Activated CD4-positive, alpha-beta T cell treated with anti-CD3 and anti-CD28 coated beads, Interleukin-2, amount 50 U/mL, for 24 hours (primary cell): Measurements from ENCODE around the gene CPSF4L.
"Not testable (repeated sequence)": the region's sequence is repeated elsewhere in the genome, so short reads cannot be mapped to it uniquely, and the experiment has no call there.

Experiments
- DNase-seq, 2 donors: peaks; one replicate each; pipeline ENCODE4 v3.0.0-alpha.2; 2020; ENCODE audit warnings: low read depth in 1 of 2, low spot score in 1 of 2

The CPSF4L gene

DNA sequence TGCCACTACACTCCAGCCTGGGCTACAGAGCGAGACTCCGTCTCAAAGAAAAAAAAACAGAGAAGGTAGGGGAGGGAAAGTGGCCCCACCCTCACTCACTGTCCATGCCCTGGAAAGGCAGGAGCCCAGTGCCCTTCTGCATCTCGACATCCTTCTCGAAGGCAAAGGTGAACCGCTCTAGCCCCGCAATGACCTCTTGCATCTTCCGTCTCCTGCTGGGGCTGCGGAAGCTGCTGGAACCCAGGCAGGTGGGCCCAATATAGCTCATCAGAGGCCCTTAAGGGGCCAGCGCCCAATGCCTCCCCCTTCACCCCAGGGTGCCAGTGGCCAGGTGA, at the start of gene CPSF4L:
CPSF4L (minus strand) TSS at position 264 of the 335 bp plus-strand sequence; CDS start at position 202, 62 bp downstream.
- no peak for DNase-seq

- DNase-seq, result no peak
Measured at GRCh38 chr17:73311428-73311780, 49.7 kb upstream of the CPSF4L start.

DNA sequence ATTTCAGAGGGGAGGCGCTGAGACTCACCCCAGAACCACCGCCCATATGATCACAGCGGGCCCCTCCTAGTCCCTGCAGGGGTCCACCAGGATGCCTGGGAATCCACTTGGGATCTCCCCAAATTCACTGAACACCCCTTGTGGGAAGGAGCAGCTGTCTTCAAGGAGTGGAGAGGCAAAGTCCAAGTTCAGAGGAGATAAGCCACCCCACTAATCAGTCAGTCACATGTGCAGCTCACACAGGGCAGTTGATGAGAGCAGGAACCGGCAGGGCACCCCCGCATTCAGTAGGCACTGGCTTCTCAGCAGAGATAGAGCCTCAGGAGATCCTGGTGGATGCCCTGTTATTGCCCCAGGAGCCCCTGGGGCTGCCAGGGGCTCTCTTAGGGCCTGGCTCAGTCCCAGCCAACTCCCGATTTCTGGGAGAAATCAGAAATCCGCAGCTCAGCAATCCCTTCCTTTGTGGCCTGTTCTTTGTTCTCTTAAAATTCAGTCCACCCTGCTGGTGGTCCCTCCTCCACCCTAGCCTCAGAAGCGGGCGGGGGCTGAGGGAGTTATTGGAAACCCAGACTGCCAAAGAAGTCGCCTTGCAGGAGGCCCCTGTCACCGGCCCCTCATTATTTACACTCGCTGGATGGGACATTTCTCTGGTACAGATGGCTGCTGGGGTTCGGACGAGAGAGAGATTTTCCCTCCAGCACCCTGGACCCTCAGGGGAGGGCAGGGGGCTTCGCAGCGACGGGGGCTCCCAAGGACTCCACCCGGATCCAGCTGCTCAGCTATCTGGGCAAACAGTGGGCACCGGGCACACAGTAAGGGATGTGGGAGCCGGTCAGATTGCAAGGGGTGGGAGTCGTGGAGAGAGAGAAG, 48.3 kb upstream of the CPSF4L start:
- DNase-seq, result no peak

DNA sequence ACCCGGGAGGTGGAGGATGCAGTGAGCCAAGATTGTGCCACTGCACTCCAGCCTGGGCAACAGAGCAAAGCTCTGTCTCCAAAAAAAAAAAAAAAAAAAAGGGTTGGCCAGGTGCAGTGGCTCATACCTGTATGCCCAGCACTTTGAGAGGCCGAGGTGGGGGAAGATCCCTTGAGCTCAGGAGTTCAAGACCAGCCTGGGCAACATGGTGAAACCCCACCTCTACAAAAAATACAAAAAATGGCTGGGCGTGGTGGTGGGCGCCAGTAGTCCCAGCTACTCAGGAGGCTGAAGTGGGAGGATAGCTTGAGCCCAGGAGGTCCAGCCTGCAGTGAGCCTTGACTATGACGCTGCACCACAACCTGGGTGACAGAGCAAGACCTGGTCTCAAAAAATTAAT, 47.3 kb upstream of the CPSF4L start:
- DNase-seq, result not testable (repeated sequence)

DNA sequence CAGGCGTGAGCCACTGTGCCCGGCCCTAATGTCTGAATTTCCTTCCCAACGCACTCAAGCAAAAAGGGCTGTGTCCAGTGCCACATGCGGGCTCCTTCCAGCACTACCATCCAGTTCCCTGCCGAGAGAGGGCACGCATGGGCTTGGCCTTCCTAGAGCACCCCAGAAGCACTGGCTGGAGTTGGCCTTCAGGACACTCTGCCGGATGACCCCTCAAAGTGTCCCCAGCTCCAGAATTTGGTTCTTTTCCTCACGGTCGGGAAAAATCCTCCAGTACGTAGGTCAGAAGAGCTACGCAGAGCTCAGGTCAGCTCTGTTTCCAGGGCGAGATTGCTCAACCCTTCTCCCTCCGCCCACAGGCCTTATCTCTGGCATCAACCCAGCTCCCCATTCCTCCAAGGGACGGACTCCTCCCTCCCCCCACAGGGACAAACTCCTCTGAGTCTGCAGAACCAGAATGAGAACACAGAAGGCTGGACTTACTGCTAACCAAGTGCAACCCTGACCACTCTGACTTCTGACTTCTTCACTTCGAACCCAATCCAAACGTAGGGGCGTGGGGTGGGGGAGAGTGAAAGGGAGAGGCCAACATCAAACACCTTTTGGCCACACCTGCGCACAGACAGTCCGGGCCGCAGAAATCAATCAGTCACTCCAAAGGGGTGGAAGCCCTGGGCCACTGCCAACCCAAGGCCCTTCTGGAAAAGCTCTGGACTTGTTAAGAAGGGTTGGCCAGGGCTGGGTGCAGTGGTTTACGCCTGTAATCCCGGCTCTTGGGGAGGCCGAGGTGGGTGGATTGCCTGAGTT, 46.5 kb upstream of the CPSF4L start:
- no peak for DNase-seq

DNA sequence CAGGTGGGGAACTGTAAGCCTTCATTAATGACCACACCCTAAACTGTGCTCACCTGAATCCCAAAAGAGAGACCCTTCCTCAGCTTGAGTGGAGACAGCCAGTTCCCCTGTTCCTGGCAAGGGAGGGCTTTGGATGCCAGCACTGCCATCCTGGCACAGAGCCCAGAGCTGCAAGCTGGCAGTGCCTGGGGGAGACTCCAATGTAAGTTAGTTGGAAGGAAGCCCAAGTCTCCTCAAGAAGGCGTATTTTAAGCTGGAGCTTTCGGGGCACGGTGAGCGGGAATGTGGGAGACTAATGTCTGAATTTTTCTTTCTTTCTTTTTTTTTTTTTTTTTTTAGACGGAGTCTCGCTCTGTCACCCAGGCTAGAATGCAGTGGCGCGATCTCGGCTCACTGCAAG, 45.5 kb upstream of the CPSF4L start:
- DNase-seq, result no peak

DNA sequence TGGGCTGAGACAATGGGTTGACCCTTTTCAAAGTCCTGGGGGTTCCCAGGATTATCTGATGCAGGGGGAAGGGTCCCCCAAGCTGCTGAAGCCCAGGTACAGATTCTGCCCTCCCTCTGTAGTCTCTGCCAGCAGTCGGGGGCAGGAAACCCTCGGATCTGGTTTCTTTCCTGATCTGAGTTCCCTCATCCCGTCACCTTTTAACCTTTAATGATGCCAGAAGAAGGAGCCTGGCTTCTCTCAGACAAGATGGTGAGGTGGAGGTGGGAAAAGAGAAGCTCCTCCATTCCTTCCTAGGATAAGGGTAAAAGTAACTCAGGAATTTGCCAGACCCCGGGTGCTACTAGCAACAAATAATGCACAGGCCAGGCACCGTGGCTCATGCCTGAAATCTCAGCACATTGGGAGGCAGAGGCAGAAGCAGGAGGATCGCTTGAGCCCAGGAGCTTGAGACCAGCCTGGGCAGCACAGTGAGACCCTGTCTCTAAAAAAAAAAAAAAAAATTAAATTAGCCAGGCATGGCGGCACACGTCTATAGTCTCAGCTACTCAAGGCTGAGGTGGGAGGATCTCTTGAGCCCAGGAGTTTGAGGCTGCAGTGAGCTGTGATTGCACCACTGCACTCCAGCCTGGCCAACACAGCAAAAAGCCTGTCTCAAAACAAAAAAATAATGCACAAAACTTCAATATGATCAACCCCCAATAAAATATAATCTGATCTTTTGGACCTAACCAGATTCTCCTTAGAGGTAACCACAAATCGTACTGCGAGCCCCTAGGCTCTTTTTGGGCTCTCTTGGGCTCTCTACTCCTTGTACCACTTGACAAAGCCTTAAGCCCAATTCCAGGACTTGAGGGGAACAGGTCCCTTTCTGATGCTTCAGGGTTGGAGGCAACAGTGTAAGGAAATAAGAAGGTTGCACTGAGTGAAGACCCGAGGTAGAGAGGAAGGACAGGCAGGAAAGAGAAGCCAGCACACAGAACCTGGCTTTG, 44.5 kb upstream of the CPSF4L start:
- no peak for DNase-seq

GRCh38 chr17:73304971-73305812, 43.5 kb upstream of the CPSF4L start:
- DNase-seq, result no peak

DNA sequence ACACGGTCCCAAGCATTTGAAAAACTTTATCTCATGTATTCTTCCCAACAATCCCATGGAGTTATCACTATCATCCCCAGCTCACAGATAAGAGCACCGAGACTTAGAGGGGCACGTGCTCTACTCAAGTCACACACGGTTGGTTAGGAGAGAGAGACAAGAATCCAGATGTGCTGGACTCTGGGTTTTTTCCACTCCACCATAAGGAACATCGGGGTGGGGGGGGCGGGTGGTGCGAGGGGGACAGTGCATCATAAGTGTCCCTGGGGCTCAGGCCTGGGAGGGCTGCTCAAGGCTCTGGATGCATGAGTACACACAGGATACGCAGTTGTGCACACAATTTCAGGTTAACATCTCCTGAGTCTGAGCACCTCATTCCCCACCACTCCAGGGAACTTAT, 42.8 kb upstream of the CPSF4L start:
- DNase-seq, result no peak

DNA sequence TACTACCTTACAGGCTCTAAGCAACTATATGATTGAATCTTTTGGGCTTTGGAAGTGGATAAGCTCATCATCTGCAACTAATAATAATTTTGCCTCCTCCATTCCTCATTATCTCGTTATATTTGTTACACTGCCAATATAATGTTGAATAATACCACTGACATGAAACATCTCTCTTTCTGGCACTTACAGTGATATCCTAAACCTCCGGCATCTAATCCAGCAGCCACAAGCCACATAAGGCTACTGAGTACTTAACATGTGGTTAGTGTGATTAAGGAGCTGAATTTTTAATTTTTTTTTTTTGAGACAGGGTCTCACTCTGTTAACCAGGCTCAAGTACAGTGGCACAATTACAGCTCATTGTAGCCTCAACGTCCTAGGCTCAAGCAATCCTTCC, 40.5 kb upstream of the CPSF4L start:
- no peak for DNase-seq

GRCh38 chr17:73301369-73301768, 39.7 kb upstream of the CPSF4L start:
- no peak for DNase-seq

DNA sequence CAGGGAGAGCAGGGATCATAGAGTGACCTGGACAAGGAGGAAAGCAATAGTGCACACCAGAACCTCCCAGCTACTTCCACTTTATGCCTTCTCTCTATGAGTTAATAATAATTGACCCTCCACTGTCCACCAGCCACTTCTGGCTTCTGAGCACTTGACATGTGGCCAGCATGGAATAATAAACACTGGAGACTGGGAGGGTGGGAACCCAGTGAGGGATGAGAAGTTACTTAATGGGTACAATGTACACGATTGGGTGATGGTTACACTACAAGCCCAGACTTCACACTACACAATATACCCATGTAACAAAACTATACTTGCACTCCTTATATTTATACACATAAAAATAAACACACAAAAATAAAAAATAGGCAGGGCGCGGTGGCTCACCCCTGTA, 38.7 kb upstream of the CPSF4L start:
- DNase-seq, result no peak

GRCh38 chr17:73297934-73298861, 36.5 kb upstream of the CPSF4L start:
- DNase-seq, result no peak

- DNase-seq, result no peak
Measured at GRCh38 chr17:73293480-73293911, 31.8 kb upstream of the CPSF4L start.

DNA sequence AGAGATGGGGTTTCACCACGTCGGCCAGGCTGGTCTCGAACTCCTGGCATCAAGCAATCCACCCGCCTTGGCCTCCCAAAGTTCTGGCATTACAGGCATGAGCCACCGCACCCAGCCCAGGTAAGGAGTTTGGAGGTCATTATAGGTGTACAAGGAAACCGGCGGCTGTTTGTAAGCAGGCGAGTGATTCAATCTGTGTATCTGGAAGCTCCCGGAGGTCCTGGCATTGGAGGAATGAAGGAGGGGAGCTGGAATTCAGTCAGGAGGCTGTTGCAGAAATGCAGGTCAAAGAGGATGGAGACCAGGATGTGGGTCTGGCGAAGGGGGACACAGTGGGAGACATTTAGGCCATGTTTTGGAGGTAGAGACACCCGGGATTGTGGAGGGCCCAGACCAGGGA, 31.4 kb upstream of the CPSF4L start:
- DNase-seq, result no peak

- DNase-seq, result no peak
Measured at GRCh38 chr17:73292031-73292531, 30.4 kb upstream of the CPSF4L start.

GRCh38 chr17:73291260-73291801, 29.7 kb upstream of the CPSF4L start:
- no peak for DNase-seq

GRCh38 chr17:73290399-73291259, 28.9 kb upstream of the CPSF4L start:
- DNase-seq, result no peak
